Left lung (tissue), 10 donors: ENCODE results near the gene CBFB. TPM values are rescaled to one million over a fixed set of nuclear protein-coding genes. Genes with fewer than 3 reads are reported as not detected.

Experiments
- ATAC-seq: fragments of 200-7000 bp; cut with Tn5 transposase; one replicate; pipeline ENCODE4 v1.9.1; 2020; ENCODE audit warnings: moderate library complexity
- DNase-seq, 4 donors: peaks; one replicate each; pipeline ENCODE4 v3.0.0-alpha.2; 2013 to 2020
- H3K27ac ChIP-seq, 2 donors: fragments of 200-600 bp; sonication (generic) in 1 of 2; one replicate each; pipeline versions ENCODE4 v1.5.0 to v1.8.0; 2020 to 2021
- H3K27me3 ChIP-seq, 2 donors: fragments of 200-600 bp; sonication (generic) in 1 of 2; one replicate each; pipeline versions ENCODE4 v1.5.0 to v1.8.0; 2020 to 2021
- H3K36me3 ChIP-seq, 2 donors: fragments of 200-600 bp; sonication (generic) in 1 of 2; one replicate each; pipeline versions ENCODE4 v1.5.0 to v1.8.0; 2020 to 2021
- H3K4me1 ChIP-seq, 2 donors: fragments of 200-600 bp; one replicate each; pipeline ENCODE4 v1.8.0; 2021
- H3K4me3 ChIP-seq, 2 donors: fragments of 200-600 bp; sonication (generic) in 1 of 2; one replicate each; pipeline versions ENCODE4 v1.5.0 to v1.8.0; 2020 to 2021; ENCODE audit warnings: mild to moderate bottlenecking in 1 of 2
- H3K9me3 ChIP-seq, 2 donors: fragments of 200-600 bp; sonication (generic) in 1 of 2; one replicate each; pipeline versions ENCODE4 v1.5.0 to v1.8.0; 2020 to 2021
- intact Hi-C, 2 donors: fragments of 100-400 bp; cut with DNase I; formaldehyde crosslinking; loops; one replicate each; pipeline versions ENCODE4 v1.11.2 to v1.14.2; 2022
- polyA plus RNA-seq, 6 donors: library from polyadenylated mRNA; unstranded; fragments of 120-200 nt; gene quantifications; one replicate each; pipeline ENCODE4 v1.2.1, GENCODE V29; 2013; ENCODE audit not compliant: insufficient read length in 6 of 6
- total RNA-seq, 2 donors: library from RNA; stranded (reverse); fragmentation: NEBNext Ultra II Directional; extraction: Animal tissue kit (Norgen Biotek cat#: 25700); gene quantifications; one replicate each; pipeline ENCODE4 v1.2.1, GENCODE V29; 2021
- TF ChIP-seq, protein P1 (sequence below), 2 donors: fragments of 200-600 bp; sonication (generic) in 1 of 2; IDR thresholded peaks; one replicate each; pipeline versions ENCODE4 v1.5.0 to v1.8.0; 2021; ENCODE audit warnings: antibody characterized with exemption in 2 of 2
- donor health status: DM: no; HTN: yes; CAD: no.
- donor health status: DM: no; HTN: no; CAD: no.

The CBFB gene
- total and polyA plus RNA-seq, 8 donors = 46.8 to 69.9 (median 61.4) TPM

- Histone ChIP-seq H3K4me1 (peaks cover 5 to 17% of the 10 kb centered on the region in 2 donors), H3K4me3 (no peak overlapping the region), H3K36me3 (no peaks in the 10 kb centered on the region), H3K9me3 (no peaks in the 10 kb centered on the region), H3K27me3 (peaks cover 0 to 38% of the 10 kb centered on the region in 2 donors), H3K27ac (no peak overlapping the region)
- no peak for ATAC-seq
- intact Hi-C loops = loop anchor here in 1 of 2 donors (10.0 kb wide), 1 partner anchor 144 kb away; the partner anchor contains the start of genes B3GNT9, FBXL8 and TRADD
- TF ChIP-seq, protein P1, sequence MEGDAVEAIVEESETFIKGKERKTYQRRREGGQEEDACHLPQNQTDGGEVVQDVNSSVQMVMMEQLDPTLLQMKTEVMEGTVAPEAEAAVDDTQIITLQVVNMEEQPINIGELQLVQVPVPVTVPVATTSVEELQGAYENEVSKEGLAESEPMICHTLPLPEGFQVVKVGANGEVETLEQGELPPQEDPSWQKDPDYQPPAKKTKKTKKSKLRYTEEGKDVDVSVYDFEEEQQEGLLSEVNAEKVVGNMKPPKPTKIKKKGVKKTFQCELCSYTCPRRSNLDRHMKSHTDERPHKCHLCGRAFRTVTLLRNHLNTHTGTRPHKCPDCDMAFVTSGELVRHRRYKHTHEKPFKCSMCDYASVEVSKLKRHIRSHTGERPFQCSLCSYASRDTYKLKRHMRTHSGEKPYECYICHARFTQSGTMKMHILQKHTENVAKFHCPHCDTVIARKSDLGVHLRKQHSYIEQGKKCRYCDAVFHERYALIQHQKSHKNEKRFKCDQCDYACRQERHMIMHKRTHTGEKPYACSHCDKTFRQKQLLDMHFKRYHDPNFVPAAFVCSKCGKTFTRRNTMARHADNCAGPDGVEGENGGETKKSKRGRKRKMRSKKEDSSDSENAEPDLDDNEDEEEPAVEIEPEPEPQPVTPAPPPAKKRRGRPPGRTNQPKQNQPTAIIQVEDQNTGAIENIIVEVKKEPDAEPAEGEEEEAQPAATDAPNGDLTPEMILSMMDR (IDR thresholded peaks at IDR 0.05) = no peak
- DNase-seq = no peak
Observed at GRCh38 chr16:67011274-67011673, 17.7 kb upstream of the CBFB start.

DNA sequence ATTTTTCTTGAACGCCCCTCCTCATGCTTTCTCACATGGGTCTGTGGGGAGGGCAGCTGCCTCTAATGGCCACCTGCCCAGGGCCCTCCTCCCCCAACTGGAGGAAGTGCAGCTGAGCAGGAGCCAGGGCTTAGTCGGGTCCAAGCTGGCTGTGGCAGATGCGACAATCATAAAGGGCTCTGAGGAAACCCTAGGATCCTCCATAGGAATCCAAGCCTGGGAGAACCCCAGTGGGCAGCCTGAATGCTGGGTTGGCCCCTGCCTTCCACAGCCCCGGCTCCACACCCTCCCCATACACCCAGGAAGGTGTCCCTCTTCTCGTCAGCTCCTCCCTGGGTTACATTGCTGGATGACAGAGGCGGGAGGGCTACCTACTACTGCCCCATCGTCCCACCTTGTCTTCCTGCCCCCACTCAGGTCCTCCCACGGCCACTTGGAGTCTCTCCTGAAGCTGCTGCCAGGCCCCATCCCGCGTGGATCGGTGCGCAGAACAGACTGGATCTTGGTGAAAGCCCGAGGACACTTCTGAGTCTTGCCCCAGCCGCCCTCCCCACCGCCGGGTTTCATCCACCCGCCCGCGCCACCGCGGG is 15.6 kb upstream of the CBFB start:
- H3K27ac ChIP-seq = peak overlapping the region in 1 of 2 donors; percentile 33
- H3K4me3 ChIP-seq = peak overlapping the region; percentile 38 to 49
- H3K9me3 ChIP-seq = no peaks in the 10 kb centered on the region
- no peaks in the 10 kb centered on the region for H3K36me3 ChIP-seq
- ATAC-seq (no peak), DNase-seq (peak in 1 of 4 donors; percentile 14)
- peaks cover 5 to 17% of the 10 kb centered on the region in 2 donors for H3K4me1 ChIP-seq
- intact Hi-C loops = loop anchor here in 1 of 2 donors (10.0 kb wide), 1 partner anchor 141 kb away; the partner anchor contains the start of genes B3GNT9, FBXL8 and TRADD
- peaks cover 0 to 38% of the 10 kb centered on the region in 2 donors for H3K27me3 ChIP-seq
- TF ChIP-seq, protein P1 (IDR thresholded peaks at IDR 0.05) = no peak

DNA sequence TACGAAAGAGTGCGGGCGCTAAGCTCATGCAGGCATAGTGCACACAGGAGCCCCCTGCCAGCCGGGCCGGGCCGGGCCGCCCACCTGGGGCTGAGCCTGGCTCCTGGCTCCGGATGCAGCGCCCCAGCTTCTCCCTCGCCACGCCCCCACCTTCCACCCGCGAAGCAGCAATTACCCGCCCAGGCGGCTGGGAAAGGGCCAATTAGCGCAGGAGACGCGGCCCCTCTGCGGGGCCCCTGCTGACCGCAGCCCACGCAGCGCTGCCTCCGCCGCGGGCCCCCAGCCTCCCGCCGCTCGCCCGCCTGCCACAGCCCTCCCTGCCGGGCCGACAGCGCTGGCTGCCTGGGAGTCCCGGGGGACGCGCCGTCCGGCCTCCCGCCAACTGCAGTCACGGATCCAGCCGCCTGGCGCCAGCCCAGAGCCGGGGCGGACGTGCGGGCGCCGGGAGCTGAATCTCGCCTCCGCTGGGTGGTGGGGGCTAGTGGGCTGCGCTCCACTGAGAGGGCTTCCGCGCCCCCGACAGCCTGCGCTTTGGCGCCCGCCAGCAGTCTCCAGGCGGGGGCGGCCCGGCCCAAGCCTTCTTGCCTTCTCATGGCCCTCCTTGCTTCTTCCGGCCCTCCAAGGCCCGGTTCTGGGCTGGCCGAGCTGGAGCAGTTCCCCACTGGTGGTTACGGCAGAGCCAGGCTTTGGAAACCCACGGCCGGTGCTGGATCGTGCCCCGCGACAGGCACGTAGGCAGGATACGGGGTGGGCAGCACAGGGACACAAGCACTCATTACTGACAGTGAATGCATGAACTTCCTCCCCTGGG is 14.9 kb upstream of the CBFB start:
- no peaks in the 10 kb centered on the region for H3K36me3 ChIP-seq
- H3K4me1 ChIP-seq = peaks cover 5 to 17% of the 10 kb centered on the region in 2 donors
- DNase-seq = peak; percentile 63 to 92 (median 86)
- H3K27me3 ChIP-seq = peaks cover 0 to 38% of the 10 kb centered on the region in 2 donors
- intact Hi-C loops = loop anchor here in 1 of 2 donors (10.0 kb wide), 1 partner anchor 141 kb away; the partner anchor contains the start of genes B3GNT9, FBXL8 and TRADD
- peak; percentile 60 for ATAC-seq
- H3K4me3 ChIP-seq = peak overlapping the region; percentile 38 to 49
- H3K27ac ChIP-seq = peak overlapping the region; percentile 33
- TF ChIP-seq, protein P1 (IDR thresholded peaks at IDR 0.05) = peak; percentile 8 to 27
- no peaks in the 10 kb centered on the region for H3K9me3 ChIP-seq

DNA sequence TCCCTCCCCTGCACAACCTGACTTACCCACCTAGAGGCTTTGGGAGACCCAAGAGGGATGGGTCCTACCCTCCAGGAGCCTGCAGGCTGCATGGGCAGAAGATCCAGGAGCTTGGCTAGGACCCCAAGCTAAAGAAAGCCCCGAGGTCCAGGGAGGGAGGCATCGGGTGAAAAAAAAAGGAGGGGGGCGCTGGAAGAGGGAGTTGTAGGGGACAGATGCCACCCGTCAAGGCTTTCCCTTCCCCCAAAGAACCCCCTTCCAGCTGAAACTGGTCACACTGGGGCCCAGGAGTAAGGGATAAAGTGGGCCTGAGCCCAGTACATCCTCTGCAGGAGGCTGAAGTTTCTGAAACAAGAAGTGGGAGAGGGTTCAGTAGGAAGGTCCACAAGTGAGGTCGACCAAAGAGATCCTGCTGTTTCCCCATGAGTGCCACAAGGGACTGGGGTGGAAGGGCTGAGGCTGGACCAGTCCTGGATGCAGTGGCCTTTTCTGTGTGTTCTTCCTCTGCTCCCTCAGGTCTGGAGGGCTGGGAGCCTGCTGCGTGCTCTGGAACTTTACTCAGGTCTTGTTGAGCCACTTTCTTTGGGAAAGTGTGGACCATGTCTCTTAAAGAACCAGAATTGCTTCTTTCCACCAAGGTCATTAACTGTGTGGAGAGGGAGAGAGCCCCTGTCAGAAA is 14.2 kb upstream of the CBFB start:
- TF ChIP-seq, protein P1 (IDR thresholded peaks at IDR 0.05) = no peak
- ATAC-seq (no peak), DNase-seq (peak in 1 of 4 donors; percentile 4)
- peak overlapping the region; percentile 38 to 49 for H3K4me3 ChIP-seq
- no peaks in the 10 kb centered on the region for H3K36me3 ChIP-seq
- intact Hi-C loops = loop anchor here in 1 of 2 donors (10.0 kb wide), 1 partner anchor 140 kb away; the partner anchor contains the start of genes B3GNT9, FBXL8 and TRADD
- peak overlapping the region in 1 of 2 donors; percentile 33 for H3K27ac ChIP-seq
- H3K9me3 ChIP-seq = no peaks in the 10 kb centered on the region
- peaks cover 5 to 17% of the 10 kb centered on the region in 2 donors for H3K4me1 ChIP-seq
- H3K27me3 ChIP-seq = peaks cover 0 to 38% of the 10 kb centered on the region in 2 donors
